ENCODE measurements around the gene C7orf25. TPM values are rescaled to one million over a fixed set of nuclear protein-coding genes. Genes with fewer than 3 reads are reported as not detected.

The C7orf25 gene
- total and polyA plus RNA-seq, 2 of the 13 experiments (the other 11 are each of a cell fraction or from before 2014, with no cell fraction given) = 0.37 to 1.3 TPM

- TF ChIP-seq THAP7 (CRISPR knock-in tag; IDR thresholded peaks at IDR 0.05) = peak; percentile 61; the same call in 1 of the 2 replicates
- no peak for TF ChIP-seq NONO (IDR thresholded peaks at IDR 0.05)
- TF ChIP-seq NONO (CRISPR knock-in tag; conservative IDR thresholded peaks at IDR 0.05) = 0 out of 2 replicates have a peak, but pooled peaks have one; percentile 60
- peak; percentile 58; the same call in 1 of the 2 replicates for TF ChIP-seq YEATS2 (CRISPR knock-in tag; IDR thresholded peaks at IDR 0.05; ENCODE audit: borderline replicate concordance)
- TF ChIP-seq ZNF33B (CRISPR knock-in tag; IDR thresholded peaks at IDR 0.05) = no peak
- TF ChIP-seq GFI1 (CRISPR knock-in tag; IDR thresholded peaks at IDR 0.05; ENCODE audit: borderline replicate concordance) = 0 out of 2 replicates have a peak, but pooled peaks have one; percentile 3
- TF ChIP-seq NBN (conservative IDR thresholded peaks at IDR 0.05) = no peak
- no peak for TF ChIP-seq SALL2 (CRISPR knock-in tag; IDR thresholded peaks at IDR 0.05)
- TF ChIP-seq, protein P1, sequence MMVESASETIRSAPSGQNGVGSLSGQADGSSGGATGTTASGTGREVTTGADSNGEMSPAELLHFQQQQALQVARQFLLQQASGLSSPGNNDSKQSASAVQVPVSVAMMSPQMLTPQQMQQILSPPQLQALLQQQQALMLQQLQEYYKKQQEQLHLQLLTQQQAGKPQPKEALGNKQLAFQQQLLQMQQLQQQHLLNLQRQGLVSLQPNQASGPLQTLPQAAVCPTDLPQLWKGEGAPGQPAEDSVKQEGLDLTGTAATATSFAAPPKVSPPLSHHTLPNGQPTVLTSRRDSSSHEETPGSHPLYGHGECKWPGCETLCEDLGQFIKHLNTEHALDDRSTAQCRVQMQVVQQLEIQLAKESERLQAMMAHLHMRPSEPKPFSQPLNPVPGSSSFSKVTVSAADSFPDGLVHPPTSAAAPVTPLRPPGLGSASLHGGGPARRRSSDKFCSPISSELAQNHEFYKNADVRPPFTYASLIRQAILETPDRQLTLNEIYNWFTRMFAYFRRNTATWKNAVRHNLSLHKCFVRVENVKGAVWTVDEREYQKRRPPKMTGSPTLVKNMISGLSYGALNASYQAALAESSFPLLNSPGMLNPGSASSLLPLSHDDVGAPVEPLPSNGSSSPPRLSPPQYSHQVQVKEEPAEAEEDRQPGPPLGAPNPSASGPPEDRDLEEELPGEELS (CRISPR knock-in tag; IDR thresholded peaks at IDR 0.05) = no peak
- peak; percentile 82; the same call in 1 of the 2 replicates for TF ChIP-seq ERF (CRISPR knock-in tag; IDR thresholded peaks at IDR 0.05)
- TF ChIP-seq ZNF468 (CRISPR knock-in tag; IDR thresholded peaks at IDR 0.05) = no peak
- no peak for TF ChIP-seq SMARCC2 (IDR thresholded peaks at IDR 0.05)
- no peak for TF ChIP-seq GTF3A (CRISPR knock-in tag; conservative IDR thresholded peaks at IDR 0.05)
- no peak for TF ChIP-seq SOX6 (IDR thresholded peaks at IDR 0.05)
- TF ChIP-seq SOX6 (CRISPR knock-in tag; IDR thresholded peaks at IDR 0.05) = peak; percentile 49
- TF ChIP-seq HNRNPL (IDR thresholded peaks at IDR 0.05; ENCODE audit: low read depth, low read length) = no peak
- no peak for TF ChIP-seq JUND (CRISPR knock-in tag; IDR thresholded peaks at IDR 0.05)
- no peak for TF ChIP-seq ZNF260 (CRISPR knock-in tag; IDR thresholded peaks at IDR 0.05; ENCODE audit: borderline replicate concordance, low read depth)
- 0 out of 2 replicates have a peak, but pooled peaks have one; percentile 54 for TF ChIP-seq SNAI1 (CRISPR knock-in tag; IDR thresholded peaks at IDR 0.05; ENCODE audit: borderline replicate concordance)
- TF ChIP-seq POLR2A (IDR thresholded peaks at IDR 0.05; ENCODE audit: insufficient read depth in 1 of 2, low read depth in 2 of 2, low read length in 2 of 2) = peak; percentile 79 to 91
- TF ChIP-seq MZF1 (CRISPR knock-in tag; IDR thresholded peaks at IDR 0.05; ENCODE audit: borderline replicate concordance) = no peak
- no peak for TF ChIP-seq KLF15 (CRISPR knock-in tag; IDR thresholded peaks at IDR 0.05; ENCODE audit: borderline replicate concordance)
- TF ChIP-seq ZNF274 (CRISPR knock-in tag; IDR thresholded peaks at IDR 0.05) = no peak
- TF ChIP-seq GMEB2 (CRISPR knock-in tag; IDR thresholded peaks at IDR 0.05; ENCODE audit: low read depth) = 0 out of 2 replicates have a peak, but pooled peaks have one; percentile 14
- TF ChIP-seq, protein P2, sequence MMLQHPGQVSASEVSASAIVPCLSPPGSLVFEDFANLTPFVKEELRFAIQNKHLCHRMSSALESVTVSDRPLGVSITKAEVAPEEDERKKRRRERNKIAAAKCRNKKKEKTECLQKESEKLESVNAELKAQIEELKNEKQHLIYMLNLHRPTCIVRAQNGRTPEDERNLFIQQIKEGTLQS (CRISPR knock-in tag; IDR thresholded peaks at IDR 0.05) = no peak
Observed at GRCh38 chr7:42931834-42932651, 20.2 kb upstream of the C7orf25 start, which contains the start of the genes MRPL32 and PSMA2 (continued).
